GM18519 (cell line): ENCODE results near the gene FAM8A1.
"Not testable (repeated sequence)": the region's sequence is repeated elsewhere in the genome, so short reads cannot be mapped to it uniquely, and the experiment has no call there.

Experiments
- ATAC-seq: cut with Tn5 transposase; IDR thresholded peaks from one replicate; pipeline ENCODE4 v1.9.1; 2021; ENCODE audit warnings: mild to moderate bottlenecking, moderate library complexity; ENCODE audit not compliant: unreplicated experiment, low FRiP score

Gene FAM8A1

GRCh38 chr6:17599877-17600526, at the start of gene FAM8A1:
TSS of gene FAM8A1 (plus strand) at chr6:17600302. CDS start at chr6:17600410, 108 bp downstream.
- ATAC-seq = peak; percentile 68

- ATAC-seq = no peak
Measured at GRCh38 chr6:17551383-17551958, 48.6 kb upstream of the FAM8A1 start.

- no peak for ATAC-seq
Measured at GRCh38 chr6:17552861-17553260, 47.2 kb upstream of the FAM8A1 start.

GRCh38 chr6:17556014-17556413, 44.1 kb upstream of the FAM8A1 start:
- no peak for ATAC-seq

- no peak for ATAC-seq
Measured at GRCh38 chr6:17562636-17563035, 37.5 kb upstream of the FAM8A1 start.

GRCh38 chr6:17565399-17565798, 34.7 kb upstream of the FAM8A1 start:
- ATAC-seq = no peak

DNA sequence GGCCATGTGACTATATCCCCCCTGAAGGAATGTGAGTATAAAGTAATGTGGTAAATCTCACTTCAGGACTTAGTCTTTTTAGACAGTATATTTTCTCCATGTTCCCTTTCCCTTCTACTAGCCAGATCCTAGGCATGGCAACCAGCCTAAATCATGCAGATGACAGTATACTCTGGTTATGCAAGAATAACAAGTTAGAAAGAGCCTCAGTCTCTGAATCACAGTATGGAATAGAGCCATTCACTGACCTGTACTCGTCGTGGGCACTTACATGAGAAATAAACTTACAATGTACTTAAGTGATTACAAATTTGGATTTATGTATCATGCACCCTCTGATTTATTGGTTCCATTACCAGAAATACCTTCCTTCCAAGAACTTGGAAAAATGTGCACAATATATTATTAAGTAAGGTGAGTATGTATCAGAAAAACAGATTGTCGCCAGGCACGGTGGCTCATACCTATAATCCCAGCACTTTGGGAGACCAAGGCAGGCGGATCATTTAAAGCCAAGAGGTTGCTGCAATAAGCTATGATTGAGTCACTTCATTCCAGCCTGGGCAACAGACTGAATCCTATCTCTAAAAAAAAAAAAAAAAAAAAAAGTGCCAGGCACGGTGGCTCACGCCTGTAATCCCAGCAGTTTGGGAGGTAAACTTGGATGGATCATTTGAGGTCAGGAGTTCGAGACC, 25.1 kb upstream of the FAM8A1 start:
- no peak for ATAC-seq

- ATAC-seq = no peak
Measured at GRCh38 chr6:17577059-17577458, 23.0 kb upstream of the FAM8A1 start.

- no peak for ATAC-seq
Measured at GRCh38 chr6:17580518-17581048, 19.5 kb upstream of the FAM8A1 start.

- not testable (repeated sequence) for ATAC-seq
Measured at GRCh38 chr6:17581282-17581681, 18.8 kb upstream of the FAM8A1 start.

GRCh38 chr6:17583811-17584210, 16.3 kb upstream of the FAM8A1 start:
- ATAC-seq = no peak

DNA sequence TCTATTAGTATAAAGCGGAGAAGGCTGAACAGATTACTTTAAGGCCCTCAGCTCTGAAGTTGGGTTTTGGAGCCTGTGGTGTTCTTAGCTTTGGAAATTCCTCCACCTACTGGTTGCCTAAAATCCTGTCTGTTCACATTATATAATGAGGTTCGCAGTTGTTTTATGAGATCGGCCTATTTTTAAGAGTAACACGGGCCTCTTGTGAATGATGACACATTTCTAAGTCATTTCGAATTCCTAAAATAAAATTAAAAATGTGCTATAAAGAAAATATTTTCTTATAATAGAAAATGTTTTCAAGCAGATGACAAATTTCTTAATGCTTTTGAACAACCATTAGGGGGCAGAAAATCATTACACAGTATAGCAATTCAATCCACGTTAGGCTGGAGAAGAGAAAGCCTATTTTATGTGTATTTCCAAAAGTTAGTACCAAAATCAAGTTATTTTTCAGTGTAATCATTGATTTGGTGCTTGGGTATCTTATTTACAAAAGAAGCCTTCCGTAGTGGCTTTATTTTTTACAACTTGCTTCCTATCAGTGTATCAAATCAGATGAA, 15.8 kb upstream of the FAM8A1 start:
- ATAC-seq = peak; percentile 47

DNA sequence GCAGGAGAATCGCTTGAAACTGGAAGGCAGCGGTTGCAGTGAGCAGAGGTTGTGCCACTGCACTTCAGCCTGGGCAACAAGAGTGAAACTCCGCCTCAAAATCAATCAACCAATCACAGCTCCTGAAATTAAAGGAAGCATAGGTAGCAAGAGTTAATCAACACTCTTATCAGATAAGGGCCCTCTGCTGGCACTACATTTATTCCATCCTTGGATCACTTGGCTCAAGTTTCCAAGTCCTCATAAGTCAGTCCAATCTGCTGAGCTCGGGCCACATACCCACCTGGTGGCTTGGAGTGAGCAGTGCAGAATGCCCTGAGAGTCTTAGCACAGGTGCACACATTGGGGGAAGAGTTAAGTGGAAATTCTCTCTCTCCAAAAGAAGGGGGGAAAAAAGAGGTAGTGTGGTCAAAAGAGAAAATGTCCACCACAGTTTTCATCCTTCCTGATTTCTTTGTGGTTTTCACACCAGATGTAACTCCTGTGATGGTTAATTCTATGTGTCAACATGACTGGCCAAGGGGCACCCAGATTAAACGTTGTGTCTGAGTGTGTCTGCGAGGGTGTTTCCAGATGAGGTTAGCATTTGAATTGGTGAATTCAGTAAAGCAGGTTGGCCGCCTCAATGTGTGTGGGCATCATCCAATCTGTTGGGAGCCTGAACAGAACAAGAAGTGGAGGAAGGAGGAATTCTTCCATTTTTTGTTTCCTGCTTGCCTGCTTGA, 14.2 kb upstream of the FAM8A1 start:
- no peak for ATAC-seq

DNA sequence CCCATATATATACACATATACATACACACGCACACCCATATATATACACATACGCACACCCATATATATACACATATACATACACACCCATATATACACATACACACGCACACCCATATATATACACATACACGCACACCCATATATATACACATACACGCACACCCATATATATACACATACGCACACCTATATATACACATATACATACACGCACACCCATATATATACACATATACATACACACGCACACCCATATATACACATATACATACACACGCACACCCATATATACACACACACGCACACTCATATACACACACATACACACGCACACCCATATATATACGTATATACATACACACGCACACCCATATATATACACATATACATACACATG, 13.5 kb upstream of the FAM8A1 start:
- ATAC-seq = not testable (repeated sequence)

GRCh38 chr6:17588011-17588410, 12.1 kb upstream of the FAM8A1 start:
- ATAC-seq = no peak

DNA sequence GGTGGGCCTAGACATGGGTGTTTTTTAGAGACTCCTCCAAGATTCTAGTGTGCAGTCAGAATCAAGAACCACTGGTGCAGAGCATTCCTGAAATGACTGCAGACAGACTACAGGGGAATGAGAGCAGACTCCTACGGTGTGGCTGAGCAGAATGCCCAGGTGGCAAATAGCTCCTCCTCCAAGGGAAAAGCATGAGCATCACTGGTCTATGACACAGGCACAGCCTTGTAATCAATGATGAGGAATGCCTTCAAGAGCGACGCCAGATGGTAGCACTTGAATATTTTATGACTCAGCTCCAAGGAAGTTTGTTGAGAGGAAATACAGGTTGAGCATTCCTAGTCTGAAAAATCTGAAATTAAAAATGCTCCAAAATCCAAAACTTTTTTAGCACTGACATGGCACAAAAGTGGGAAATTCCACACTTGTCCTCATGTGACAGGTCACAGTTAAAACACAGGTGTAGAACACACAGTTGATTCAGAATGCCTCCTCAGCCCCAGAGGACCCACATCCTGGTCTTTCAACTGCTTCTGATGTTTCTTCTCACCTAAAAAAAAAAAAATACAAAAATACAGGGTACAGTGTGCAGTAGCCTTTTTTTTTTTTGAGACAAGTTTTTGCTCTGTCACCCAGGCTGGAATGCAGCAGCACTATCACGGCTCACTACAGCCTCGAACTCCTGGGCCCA, 10.6 kb upstream of the FAM8A1 start:
- peak; percentile 37 for ATAC-seq

- ATAC-seq = no peak
Measured at GRCh38 chr6:17591287-17591686, 8.8 kb upstream of the FAM8A1 start.

- ATAC-seq = no peak
Measured at GRCh38 chr6:17593246-17593645, 6.9 kb upstream of the FAM8A1 start.

DNA sequence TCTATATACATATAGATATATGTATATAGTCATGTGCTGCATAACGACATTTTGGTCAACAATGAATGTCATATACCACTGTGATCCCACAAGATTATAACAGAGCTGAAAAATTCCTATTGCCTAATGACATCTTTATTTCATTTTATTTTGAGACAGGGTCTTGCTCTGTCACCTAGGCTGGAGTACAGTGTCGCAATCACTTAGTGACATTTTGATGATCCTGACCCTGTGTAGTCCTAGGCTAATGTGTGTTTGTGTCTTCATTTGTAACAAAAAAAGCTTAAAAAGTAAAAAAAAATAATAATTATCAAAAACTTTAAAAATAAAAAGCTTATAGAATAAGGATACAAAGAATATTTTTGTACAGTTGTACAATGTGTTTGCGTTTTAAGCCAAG, 4.0 kb upstream of the FAM8A1 start:
- ATAC-seq = no peak
